HG03469 (cell line): ENCODE results near the gene FNBP1.

Source experiments
- ATAC-seq: cut with Tn5 transposase; IDR thresholded peaks from one replicate; pipeline ENCODE4 v1.9.1; 2021; ENCODE audit warnings: mild to moderate bottlenecking, moderate library complexity, moderate number of reproducible peaks; ENCODE audit not compliant: unreplicated experiment

FNBP1 gene

DNA sequence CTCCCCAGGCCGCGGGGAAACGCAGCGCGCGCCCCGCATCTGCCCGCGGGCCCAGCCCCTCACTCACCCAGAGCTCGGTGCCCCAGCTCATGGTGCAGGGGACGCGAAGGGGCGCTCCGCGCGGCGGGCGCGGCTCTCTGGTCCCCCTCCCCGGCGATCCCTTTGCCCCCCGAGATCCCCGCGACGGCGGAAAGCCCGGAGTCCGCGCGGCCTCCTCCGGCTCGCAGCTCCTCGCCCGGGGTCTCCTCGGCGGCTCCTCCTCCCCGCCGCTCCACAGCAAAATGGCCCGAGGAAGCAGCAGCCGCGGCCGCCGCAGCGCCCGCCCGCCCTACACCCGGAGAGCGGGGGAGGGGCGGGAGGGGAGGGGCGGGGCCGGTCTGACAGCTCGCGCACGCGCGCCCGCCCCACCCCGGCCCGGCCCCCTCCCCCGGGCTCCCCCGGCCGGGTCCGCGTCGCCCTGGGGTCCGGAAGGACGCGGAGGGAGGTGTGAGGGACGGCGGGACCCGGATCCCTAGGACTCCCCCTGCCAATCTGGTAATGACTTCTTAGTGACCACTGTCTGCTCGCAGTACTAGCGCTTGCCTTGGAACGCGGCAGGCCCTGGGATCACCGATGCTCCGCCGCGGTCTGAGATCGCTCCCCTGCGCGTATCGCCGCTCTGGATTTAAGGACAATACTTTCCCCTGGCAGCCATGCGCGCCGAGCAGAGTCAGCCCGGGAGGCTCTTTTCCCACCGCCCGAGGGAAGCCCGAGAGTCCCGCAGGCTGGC lies at the start of gene FNBP1:
Gene FNBP1, minus strand, starts transcription at position 305 of the 769 bp plus-strand sequence. Its CDS starts 214 bp downstream, at position 91.
- ATAC-seq, result no peak

GRCh38 chr9:130090915-130091314 lies 47.9 kb upstream of the FNBP1 start:
- ATAC-seq, result no peak

- ATAC-seq, result no peak
Measured at GRCh38 chr9:130089141-130089540, 46.2 kb upstream of the FNBP1 start.

DNA sequence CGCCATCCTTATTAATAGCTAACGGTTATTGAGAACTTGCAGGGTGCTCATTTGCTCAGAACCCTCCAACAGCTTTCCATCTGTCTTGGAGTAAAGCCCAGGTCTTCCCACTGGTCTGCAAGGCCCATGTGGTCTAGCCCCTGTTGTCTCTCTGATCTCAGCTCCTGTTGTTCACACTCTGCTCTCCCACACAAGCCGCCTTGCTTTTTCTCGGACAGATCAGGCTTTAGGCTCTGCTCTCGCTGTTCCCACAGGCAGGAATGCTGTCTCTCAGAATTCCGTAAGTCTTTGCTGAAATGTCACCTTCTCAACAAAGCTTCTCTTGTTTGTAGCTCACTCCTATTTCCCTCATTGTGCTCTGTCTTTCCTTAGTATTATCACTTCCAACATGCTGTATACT lies 45.1 kb upstream of the FNBP1 start:
- no peak for ATAC-seq

DNA sequence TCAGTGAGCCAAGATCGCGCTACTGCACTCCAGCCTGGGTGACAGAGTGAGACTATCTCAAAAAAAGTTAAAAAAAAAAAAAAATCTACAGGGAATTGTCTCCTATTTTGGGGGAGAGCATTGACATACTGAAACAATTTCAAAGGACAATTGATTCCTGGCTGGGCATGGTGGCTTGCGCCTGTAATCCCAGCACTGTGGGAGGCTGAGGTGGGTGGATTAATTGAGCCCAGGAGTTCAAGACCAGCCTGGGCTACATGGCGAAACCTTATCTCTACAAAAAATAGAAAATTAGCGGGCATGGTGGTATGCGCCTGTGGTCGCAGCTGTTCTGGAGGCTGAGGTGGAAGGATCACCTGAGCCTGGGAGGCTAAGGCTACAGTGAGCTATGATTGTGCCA lies 41.3 kb upstream of the FNBP1 start:
- ATAC-seq, result no peak

- ATAC-seq, result no peak
Measured at GRCh38 chr9:130078547-130078946, 35.6 kb upstream of the FNBP1 start.

- ATAC-seq, result no peak
Measured at GRCh38 chr9:130073373-130073772, 30.4 kb upstream of the FNBP1 start.

- no peak for ATAC-seq
Measured at GRCh38 chr9:130072515-130073235, 29.7 kb upstream of the FNBP1 start.

GRCh38 chr9:130069048-130069447 lies 26.1 kb upstream of the FNBP1 start:
- no peak for ATAC-seq

- ATAC-seq, result no peak
Measured at GRCh38 chr9:130064621-130065020, 21.6 kb upstream of the FNBP1 start.

GRCh38 chr9:130062750-130063149 lies 19.8 kb upstream of the FNBP1 start:
- ATAC-seq, result no peak

DNA sequence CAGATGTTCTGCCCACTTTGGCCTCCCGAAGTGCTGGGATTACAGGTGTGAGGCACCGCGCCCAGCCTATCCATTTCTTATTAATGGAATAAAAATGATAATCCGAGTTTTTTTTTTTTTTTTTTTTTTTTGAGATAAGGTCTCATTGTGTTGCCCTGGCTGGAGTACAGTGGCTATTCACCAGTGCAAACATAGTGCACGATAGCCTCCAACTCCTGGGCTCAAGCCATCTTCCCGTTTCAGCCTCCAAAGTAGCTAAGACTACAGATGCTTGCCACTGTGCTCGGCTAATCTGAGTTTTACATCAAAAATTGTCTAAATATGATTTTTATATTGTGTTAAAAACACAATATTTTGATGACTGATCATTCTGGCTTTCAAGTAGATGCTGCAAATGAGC lies 17.3 kb upstream of the FNBP1 start:
- ATAC-seq, result no peak

DNA sequence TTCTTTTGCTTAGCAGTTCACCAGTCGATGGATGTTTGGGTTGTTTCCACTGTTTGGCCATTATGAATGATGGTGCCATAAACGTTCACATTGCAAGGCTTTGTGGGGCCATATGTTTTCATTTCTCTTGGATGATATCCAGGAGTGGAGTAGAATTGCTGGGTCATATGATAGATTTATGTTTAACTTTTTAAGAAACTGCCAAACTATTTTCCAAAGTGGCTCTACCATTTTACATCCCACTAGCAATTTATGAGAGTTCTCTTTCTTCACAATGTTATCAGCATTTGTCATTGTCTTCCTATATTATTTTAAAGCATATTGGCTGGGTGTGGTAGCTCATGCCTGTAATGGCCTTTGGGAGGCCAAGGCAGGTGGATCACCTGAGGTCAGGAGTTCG lies 15.9 kb upstream of the FNBP1 start:
- ATAC-seq, result no peak

DNA sequence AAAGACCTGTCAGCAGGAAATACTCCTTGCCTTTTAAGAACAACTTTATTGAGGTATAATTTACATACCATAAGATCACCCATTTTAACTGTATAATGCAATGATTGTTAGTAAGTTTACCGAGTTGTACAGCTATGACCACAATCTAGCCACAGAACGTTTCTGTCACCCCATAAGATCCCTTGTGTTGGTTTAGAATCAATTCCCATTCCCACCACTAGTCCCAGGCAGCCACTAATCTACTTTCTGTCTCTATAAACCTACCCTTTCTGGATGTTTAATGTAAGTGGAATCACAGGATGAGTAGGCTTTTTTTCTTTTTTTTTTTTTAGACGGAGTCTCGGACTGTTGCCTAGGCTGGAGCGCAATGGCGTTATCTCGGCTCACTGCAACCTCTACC lies 15.2 kb upstream of the FNBP1 start:
- no peak for ATAC-seq

GRCh38 chr9:130054820-130055219 lies 11.8 kb upstream of the FNBP1 start:
- ATAC-seq, result no peak

DNA sequence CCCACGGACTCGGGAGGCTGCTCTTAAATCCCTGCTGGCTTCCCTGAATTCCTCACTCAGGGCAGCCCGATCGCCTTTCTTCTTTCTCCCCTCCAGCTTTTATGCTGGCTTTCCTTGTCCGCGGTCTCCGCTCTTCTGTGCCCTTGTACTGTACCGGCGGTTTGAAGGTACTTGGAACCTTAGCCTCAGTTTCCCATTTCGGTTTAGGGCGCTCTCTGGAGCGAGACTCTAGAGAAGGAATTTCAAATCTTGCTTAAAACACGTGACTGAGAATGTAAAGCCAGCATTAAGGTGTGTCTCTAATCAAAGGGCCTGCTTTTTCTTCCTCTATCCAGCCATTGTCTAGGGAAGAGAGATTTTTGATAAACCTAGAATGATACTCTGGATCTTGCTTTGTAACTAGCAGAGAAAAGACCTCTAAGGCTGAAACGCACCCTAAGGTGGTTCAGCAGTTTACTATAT lies 11.4 kb upstream of the FNBP1 start:
- ATAC-seq, result no peak

DNA sequence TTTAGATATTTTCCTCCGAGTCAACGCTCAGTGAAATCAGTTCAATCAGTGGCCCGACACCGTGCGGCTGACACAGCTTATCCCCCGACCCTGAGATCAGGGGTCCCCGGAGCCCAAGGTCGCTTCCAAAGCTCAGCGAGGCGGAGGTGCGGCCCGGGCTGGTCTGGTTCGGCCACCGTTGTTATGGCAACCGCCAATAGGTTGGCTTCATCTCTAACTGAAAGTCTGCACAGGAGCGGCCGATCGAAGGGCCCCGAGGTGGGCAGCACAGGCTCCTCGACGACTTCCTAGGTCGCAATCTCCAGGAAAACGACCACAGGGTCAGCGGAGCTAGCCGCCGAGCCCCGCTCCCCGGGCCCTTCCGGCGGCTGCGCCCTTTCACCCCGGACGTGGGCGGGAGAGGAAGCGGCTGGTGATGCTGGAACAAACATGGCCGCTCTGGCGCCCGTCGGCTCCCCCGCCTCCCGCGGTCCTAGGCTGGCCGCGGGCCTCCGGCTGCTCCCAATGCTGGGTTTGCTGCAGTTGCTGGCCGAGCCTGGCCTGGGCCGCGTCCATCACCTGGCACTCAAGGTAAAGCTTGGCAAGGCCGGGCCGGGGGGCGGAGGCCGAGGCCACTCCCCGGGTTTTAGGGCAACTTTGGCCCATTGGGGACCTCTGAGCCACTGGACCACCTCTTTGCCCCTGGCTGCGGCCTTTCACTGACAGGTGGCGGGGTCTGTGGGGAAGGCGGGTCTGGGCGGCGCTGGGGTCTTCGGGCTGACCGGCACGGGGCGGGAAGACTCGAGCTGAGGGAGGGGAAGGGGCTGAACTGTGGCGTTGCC lies 10.7 kb upstream of the FNBP1 start, which contains the start of gene GPR107:
Gene GPR107, plus strand, starts transcription at position 403 of the 821 bp plus-strand sequence. Its CDS starts 27 bp downstream, at position 430.
- ATAC-seq, result no peak

DNA sequence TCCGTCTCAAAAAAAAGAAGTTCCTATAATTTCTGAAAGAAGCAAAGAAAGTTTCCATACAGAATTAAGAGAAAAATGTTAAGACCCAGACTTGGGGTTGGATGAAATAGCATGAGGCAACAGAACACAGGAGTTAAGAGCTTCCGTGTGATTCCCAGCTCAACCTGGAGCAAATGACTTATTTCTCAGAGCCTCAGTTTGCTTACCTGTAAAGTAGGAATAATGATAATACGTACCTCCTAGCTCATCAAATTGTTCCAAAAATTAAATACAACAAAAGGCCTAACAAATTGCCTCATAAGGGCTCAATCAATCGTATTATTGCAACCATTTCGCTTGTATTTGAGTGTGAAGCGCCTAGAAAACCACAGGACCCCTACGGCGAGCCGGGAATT lies 10.1 kb upstream of the FNBP1 start:
- ATAC-seq, result no peak

GRCh38 chr9:130051855-130052254 lies 8.9 kb upstream of the FNBP1 start:
- ATAC-seq, result no peak

GRCh38 chr9:130050462-130050861 lies 7.5 kb upstream of the FNBP1 start:
- no peak for ATAC-seq
